Vagina (tissue), 2 donors: ENCODE measurements around the gene KRTAP5-7.
"Not testable (repeated sequence)": the region's sequence is repeated elsewhere in the genome, so short reads cannot be mapped to it uniquely, and the experiment has no call there.

Experiments
- CTCF ChIP-seq, 3 experiments: fragments of 450-650 bp in 2 of 3; fragments of 200-600 bp in 1 of 3; sonication (generic) in 1 of 3; IDR thresholded peaks; one replicate each; pipeline ENCODE4 v1.5.1; 2017 to 2019; ENCODE audit warnings: antibody characterized with exemption in 3 of 3, mild to moderate bottlenecking in 2 of 3, moderate library complexity in 2 of 3
- POLR2A ChIP-seq, 2 donors: fragments of 450-650 bp; IDR thresholded peaks; one replicate each; pipeline ENCODE4 v1.6.1; 2017; ENCODE audit warnings: antibody characterized with exemption in 2 of 2, mild to moderate bottlenecking in 2 of 2, moderate library complexity in 2 of 2
- POLR2AphosphoS5 ChIP-seq, 2 donors: sonication (generic); formaldehyde crosslinking; IDR thresholded peaks; one replicate each; pipeline ENCODE4 v1.9.0; 2017; ENCODE audit warnings: antibody characterized with exemption in 2 of 2, mild to moderate bottlenecking in 2 of 2, low read depth in 1 of 2; ENCODE audit not compliant: insufficient read depth in 1 of 2

DNA sequence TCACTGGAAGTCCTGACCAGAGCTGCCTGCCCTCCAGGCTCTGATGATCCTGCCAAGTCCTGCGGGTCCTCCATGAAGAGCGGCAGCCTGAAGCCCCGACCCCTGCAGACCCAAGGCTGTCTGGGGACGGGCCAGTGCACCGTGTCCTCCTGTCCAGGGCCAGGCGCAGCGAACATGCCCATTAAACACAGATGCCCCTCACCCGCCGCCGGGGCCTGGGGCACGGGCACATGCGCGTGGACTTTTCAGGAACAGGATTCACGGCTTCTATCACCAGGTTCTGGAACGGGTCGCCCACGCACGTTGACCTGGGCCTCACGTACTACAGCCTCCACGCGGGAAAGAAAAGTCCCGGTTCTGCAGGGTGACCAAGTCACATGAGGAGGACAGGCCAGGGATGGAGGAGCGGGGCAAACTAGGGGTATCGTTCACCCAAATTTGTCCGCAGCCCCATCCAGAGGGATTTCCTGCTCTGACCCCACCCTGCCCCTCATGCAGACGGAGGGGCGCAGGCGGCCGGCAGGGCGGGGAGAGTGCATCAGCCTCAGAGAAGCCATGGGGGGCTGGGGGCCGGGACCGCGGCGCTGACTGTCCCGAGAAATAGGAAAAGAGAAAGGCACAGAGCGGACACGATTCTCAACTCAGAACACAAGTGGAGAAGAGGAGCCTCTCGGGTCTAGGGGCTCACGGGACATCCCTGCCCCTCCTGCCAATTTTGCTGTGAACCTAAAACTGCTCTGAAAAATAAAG, 44.2 kb downstream of the KRTAP5-7 start:
- TF ChIP-seq CTCF (IDR thresholded peaks at IDR 0.05); POLR2AphosphoS5 (IDR thresholded peaks at IDR 0.05; ENCODE audit: insufficient read depth in 1 of 2, low read depth in 1 of 2); POLR2A (IDR thresholded peaks at IDR 0.05): not testable (repeated sequence)
